NCI-H748 treated with DMSO at 0.1 percent for 48 hours (cell line): ENCODE results near the gene CELA3A.
"Not testable (repeated sequence)": the region's sequence is repeated elsewhere in the genome, so short reads cannot be mapped to it uniquely, and the experiment has no call there.

ENCODE experiments used
- DNase-seq: peaks from one replicate; lab custom pipeline; 2025; lab: John Stamatoyannopoulos, UW

Gene CELA3A

DNA sequence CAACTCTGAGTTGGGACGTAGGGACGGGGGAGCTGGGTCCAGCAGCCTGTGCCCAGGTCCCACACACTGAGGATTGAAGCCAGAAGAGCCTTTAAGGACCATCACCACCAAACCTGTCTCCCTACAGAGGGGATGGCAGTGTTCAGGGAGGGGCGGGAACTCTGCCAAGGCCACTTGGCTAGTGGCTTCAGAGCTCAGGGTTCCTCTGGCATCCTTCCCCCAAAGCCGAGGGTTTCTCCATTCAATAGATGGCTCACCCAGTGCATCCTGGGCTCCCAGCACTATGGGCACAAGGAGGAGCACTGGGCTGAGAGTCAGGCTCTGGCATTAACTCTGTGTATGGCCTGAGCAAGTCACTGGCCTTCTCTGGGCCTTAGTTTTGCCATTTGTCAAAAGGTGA, 20.2 kb upstream of the CELA3A start:
- DNase-seq, result not testable (repeated sequence)

GRCh38 chr1:21982122-21982521, 19.3 kb upstream of the CELA3A start:
- not testable (repeated sequence) for DNase-seq

GRCh38 chr1:21983539-21983938, 17.9 kb upstream of the CELA3A start:
- DNase-seq, result not testable (repeated sequence)

DNA sequence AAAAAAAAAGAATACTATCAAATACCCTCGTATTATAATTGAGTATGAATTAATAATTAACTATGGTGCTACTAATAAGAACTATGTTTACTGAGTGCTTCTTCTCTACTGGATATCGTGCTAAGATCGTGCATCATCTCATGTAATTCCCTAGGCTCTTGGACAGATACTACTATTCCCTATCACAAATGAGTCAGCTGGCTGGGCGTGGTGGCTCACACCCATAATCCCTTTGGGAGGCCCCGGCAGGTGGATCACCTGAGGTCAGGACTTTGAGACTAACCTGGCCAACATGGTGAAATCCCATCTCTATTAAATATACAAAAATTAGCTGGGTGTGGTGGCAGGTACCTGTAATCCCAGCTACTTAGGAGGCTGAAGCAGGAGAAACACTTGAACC, 15.6 kb upstream of the CELA3A start:
- not testable (repeated sequence) for DNase-seq

DNA sequence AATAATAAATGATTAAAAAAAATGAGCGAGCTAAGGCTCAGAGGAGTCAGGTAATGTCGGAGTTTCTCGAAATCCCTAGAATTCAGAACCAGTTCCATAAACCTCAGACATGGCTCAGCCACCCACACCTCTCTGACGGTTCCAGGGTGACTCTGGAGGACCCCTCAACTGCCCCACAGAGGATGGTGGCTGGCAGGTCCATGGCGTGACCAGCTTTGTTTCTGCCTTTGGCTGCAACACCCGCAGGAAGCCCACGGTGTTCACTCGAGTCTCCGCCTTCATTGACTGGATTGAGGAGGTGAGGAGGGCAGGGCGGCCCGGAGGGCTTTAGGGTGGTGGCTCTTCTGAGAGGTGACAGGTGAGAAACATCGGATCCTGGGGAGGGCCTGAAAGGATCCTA, 15.1 kb upstream of the CELA3A start:
- DNase-seq, result not testable (repeated sequence)

DNA sequence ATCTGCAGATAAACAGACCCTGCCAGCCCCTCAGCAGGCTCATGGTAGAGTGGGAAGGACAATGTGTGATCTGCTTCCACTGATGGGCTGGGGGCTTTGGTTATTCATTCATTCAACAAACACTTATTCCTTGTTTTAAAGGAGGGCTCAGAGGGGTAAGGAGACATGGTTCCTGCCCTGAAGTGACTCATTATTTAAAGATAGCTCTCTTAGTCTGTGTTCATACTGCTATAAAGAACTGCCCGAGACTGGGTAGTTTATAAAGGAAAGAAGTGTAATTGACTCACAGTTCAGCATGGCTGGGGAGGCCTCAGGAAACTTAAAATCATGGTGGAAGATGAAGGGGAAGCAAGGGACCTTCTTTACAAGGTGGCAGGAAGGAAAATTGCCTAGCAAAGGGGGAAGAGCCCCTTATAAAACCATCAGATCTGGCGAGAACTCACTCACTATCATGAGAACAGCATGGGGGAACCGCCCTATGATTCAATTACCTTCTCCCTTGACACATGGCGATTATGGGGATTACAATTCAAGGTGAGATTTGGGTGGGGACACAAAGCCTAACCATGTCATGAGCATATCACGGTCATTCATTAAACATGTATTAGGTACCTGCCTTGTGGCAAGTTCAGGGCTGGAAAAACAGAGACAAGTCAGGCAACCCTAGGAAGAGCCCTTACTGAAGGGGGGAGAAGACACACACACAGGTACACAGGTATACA, 11.6 kb upstream of the CELA3A start:
- not testable (repeated sequence) for DNase-seq

- DNase-seq, result not testable (repeated sequence)
Observed at GRCh38 chr1:21992186-21992585, 9.3 kb upstream of the CELA3A start.

- DNase-seq, result not testable (repeated sequence)
Observed at GRCh38 chr1:21994716-21995115, 6.7 kb upstream of the CELA3A start.

GRCh38 chr1:21996663-21996970, 4.8 kb upstream of the CELA3A start:
- not testable (repeated sequence) for DNase-seq

DNA sequence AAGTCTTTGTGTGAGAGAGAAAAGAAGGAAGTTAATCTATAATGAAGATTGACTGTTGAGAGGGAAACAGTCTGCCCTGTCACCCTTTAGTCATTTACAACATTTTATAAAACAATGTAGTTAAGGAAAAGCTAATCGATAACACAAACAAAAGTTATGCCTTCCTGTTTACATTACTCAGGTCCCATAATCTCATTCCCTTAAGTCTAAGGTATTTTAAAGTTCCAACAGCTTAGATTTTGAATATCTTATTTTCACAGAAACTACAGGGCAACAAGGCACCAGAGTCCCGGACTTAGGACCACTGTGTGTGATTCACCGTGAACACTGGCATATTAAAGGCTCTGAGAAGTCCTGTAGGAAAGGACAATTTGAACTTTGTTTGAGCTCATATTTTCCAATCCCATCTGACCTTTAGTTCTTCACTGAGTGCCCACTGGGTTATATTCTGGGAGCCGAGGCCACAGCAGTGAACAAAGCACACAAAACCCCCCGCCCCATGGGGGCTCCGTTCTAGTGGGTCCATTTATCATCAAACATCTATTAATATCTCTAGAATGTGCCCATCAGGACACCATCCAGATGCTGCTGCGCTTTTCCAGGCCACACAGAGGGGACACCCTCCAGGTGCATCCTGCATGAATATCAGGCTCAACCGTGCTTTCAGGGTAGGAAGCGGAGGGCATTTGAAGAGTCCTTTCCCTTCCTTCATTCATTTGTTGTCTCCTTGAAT, 3.4 kb upstream of the CELA3A start:
- DNase-seq, result not testable (repeated sequence)

DNA sequence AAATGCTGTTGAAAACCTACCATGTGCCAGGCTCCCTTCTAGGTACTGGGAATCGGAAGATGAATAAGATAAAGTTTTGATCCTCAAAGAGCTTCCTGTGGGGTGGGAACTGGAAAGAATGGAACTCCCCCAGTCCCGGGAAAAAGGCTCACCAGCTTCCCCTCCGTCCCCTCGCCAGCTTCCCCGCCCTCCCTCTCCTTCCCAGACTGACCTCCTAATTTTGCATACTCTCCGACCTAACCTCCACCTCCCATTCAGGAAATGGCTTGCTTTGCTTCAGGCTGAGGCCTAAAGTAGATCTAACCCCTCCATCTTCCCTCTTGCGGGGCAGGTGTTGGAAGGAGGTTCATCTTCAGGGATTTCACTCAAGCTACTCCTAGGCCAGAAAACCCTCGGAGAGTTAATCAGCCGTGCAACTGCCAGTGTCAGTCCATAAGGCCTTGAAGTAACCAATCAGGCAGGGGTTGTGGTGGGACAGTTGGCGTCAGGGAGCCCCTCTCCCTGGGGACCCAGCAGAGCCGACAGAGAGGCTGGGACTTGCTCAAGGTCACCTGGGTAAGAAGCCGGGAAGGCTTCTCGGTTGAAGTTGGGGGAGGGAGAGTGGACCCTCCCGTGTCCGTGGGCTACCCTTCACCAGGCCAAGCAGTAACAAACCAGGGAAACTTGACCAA, 2.7 kb upstream of the CELA3A start:
- DNase-seq, result not testable (repeated sequence)

GRCh38 chr1:21999645-22000044, 1.8 kb upstream of the CELA3A start:
- not testable (repeated sequence) for DNase-seq

- not testable (repeated sequence) for DNase-seq
Observed at GRCh38 chr1:22002461-22002860, 1.0 kb downstream of the CELA3A start.

DNA sequence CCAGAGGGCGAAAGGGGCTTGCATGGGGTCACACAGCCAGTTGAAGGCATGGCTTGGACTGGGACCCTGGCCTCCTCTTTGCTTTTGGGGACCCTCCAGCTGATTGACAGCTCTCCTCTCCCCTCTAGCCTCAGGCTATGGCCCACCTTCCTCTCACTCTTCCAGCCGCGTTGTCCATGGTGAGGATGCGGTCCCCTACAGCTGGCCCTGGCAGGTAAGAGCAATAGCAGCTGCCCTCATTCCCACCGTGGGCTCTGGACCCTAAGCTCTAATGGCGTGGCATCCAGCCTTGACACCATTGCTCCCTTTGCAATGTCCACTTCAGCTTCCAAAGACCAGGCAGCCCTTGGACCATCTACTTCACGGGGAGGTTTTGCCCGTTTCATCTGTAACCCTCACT, 1.4 kb downstream of the CELA3A start:
- DNase-seq, result not testable (repeated sequence)

- DNase-seq, result not testable (repeated sequence)
Observed at GRCh38 chr1:22003959-22004358, 2.5 kb downstream of the CELA3A start.

- DNase-seq, result not testable (repeated sequence)
Observed at GRCh38 chr1:22005261-22006149, 4.0 kb downstream of the CELA3A start.

- not testable (repeated sequence) for DNase-seq
Observed at GRCh38 chr1:22006736-22007135, 5.3 kb downstream of the CELA3A start.

- not testable (repeated sequence) for DNase-seq
Observed at GRCh38 chr1:22007262-22007661, 5.8 kb downstream of the CELA3A start.

- not testable (repeated sequence) for DNase-seq
Observed at GRCh38 chr1:22009566-22009965, 8.1 kb downstream of the CELA3A start.

- DNase-seq, result not testable (repeated sequence)
Observed at GRCh38 chr1:22012752-22013151, 11.3 kb downstream of the CELA3A start.

GRCh38 chr1:22014575-22015206, 13.2 kb downstream of the CELA3A start:
- not testable (repeated sequence) for DNase-seq
